EL (cell line): ENCODE measurements around the gene UBAC2.

Source experiments
- DNase-seq: peaks from one replicate; pipeline ENCODE4 v3.0.0-alpha.2; 2016

The UBAC2 gene

DNA sequence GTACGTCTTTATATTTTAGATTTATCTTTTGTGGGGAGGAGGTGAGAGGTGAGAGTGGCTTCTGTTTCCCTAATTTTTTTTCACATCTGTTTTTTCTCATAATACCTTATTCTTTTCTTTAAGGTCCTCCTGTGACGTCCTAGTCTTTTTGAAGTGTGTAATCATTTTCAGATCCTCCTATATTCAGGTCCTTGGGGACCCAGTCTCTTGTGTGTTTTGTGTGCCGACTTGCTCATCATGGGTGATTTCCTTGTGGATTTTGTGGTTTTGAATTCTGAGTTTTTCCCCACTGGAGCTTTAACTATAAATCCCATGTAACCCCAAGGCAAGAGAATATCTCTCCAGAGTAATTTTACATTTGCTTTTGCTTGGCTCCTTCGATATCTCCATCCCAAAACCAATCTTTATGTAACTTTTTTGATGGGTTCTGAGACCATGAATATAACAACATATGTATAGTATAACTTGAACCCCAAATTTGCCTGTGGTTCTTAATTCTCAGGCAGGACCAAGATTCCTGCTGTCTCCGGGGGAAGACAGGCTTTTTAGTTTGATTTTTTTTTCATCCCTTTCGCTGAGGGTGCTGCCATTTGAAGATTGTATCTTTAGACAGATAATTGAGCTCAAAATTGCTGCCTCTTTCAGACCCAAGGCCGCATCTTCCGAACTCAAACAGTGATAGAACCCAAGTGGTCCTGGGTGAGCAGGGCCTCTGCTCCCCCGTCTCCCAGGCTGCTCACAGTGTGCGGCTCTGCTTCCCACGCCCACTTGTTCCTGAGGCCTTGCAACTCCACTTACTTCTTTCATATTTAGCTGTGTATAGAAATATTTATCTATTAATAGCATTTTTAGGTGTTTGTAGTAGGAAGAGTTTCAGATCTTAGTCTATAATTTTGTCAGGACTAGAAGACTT lies 165.7 kb downstream of the UBAC2 start:
- DNase-seq = no peak

DNA sequence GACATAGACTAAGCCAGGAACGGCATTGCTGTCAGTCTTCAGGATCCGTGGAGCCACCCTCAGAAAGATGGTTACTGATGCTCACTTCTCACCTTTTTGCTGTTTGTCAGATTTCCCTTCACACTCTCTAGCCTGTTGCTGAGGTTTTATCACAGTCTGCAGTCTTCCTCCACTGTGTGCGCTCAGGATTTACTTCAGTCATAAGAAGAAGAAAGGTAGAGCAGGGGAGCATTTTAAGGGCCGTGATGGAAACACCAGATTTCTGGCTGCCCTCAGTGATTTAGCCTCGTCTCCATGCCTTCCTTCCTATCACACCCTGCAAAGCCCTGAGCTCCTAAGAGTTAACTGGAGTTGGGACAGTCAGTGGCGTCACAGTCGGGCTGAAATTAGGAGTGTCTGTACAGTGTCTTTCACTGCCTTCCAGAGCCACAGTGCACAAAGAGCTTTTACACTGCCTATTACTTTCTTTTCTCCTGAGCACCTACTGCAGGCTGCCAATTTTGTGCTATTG lies 166.5 kb downstream of the UBAC2 start:
- DNase-seq = no peak

DNA sequence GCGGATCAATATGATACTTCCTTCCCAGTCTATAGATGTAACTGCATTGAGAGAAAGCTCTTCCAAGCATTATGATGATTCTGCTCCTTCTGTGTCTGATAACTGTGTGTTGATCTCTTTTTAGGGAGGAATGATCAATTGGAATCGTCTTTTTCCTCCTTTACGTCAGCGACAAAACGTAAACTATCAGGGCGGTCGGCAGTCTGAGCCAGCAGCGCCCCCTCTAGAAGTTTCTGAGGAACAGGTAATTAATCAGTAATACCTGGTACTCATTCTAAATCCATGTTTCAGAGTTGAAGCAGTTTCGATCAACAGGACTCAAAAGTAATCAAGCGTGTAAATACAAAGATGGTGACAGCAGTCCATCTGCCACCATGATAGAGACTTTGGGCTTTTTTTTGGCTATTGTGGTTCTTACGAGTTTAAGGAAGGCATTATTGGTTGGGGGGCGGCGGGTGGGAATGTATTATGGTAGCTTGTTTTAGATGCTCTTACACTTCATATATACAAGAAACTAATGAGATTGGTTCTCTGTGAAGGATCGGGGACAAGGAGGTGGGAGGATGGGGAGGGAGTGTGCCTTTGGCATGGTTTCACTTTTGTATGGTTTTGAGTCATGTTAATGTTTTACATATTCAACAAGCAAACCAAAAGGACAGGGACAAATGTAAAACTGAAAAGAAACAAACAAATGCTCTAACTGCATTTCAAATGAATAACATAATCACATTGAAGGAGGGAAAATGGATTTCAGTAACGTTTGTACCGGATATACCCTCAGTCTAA lies 167.2 kb downstream of the UBAC2 start:
- no peak for DNase-seq

DNA sequence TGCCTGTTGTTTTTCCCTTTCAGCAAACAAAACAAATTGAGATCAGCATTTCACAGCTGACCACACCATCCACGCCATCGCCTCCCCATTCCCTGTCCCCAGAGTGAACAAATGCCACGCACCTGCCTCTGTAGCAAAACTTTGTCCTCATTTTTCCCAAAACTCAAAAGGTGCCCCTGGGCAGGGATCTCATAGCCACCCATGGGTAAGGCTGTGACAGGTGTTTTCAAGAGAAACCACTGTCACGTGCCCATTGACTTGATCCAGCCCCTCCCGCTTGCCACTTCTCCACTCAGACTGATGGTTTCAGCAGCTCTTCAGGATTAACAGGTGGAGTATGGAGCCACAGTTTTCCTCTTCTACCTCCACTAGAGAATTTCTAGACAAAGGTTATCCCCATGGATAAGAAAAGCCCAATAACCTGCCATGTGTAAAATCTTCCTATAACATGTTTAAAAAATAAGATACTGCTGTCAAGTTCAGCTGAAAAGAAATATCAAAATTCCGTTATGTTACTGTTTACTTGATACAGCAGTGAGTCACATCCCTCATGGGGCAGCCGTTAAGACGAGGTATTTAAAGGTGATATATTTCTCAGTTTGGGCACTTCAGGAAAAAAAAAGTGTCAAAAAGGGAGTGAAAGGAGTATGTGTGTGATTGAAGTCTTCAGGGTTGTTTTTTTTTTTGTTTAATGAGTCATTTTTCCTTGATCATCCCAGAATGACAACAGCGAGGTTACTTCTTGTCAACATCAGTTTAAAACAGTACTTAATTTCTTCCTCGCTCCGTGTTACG lies 170.0 kb downstream of the UBAC2 start:
- DNase-seq = no peak

DNA sequence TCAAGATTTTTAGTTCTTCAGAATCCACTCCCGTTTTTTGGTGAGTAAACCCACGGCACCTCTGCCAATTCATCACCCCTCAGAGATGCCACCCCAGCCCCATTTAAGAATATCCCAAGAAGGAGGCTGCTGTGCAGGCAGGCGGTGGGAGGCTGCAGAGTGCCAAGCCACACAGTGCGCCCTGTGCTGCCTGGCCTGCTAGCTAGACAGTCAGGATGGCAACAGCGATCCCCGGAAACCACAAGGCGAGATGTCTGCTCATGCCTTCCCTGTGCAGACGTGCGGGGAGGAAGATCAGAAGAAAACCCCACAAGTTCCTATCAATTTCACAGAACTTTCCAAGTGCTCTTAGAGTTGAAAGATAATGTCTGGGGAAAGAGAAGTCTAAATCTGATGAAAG lies 171.3 kb downstream of the UBAC2 start:
- no peak for DNase-seq

DNA sequence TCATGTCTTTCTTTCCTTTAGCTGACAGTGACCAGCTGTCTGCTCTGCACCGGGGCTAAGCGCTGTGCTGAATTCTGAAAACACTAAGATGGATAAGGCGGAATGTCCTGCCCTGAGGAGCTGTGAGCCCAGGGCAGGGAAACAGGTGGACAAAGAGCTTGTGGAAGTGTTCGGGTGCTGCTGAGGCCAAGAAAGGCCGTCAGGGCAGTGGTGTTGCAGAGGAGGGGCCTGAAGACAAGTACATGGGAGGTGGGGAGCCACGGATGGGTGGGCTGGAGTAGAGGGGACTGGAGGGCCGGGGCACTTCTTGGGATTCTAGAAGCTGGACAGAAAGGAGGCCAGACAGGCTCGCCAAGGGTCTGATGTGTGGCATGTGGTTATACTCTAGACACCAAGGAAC lies 172.8 kb downstream of the UBAC2 start:
- DNase-seq = no peak

DNA sequence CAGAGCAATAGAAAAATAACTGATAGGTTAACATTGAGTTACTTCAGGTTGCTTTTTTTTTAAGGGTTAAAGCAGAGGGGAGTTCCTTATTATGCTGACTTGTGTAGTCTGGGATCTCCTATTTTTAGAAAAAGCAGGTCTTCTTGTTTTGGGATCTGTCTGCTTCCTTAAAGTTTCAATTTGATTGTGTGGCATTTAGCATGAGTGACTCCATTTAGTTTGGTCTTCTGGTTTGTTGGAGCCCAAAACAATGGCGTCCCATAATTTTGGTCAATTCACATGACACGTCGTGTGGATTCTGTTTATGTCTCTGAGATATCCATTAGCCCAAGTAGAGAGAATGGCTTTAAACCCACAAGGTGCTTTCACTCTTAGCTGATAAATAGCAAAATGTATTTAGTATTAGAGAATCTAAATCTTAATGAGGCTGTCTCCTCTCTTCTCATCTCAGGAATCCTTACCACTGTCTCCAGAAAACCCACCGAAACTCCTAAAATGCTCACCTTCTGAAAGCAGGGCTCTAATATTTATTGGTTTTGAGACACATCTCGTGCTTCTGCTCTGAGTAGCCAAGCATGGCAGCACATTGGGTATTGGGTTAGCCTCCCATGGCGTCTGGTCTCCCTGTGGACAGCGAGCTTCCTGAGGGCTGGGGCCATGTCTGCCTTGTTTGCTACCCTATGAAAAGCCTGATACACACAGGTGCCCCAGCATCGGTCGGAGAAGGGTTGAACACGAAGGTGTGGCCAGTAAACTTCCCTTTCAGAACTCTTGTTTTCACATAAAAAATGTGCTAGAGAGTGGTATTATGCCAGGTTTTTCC lies 173.7 kb downstream of the UBAC2 start:
- DNase-seq = no peak

DNA sequence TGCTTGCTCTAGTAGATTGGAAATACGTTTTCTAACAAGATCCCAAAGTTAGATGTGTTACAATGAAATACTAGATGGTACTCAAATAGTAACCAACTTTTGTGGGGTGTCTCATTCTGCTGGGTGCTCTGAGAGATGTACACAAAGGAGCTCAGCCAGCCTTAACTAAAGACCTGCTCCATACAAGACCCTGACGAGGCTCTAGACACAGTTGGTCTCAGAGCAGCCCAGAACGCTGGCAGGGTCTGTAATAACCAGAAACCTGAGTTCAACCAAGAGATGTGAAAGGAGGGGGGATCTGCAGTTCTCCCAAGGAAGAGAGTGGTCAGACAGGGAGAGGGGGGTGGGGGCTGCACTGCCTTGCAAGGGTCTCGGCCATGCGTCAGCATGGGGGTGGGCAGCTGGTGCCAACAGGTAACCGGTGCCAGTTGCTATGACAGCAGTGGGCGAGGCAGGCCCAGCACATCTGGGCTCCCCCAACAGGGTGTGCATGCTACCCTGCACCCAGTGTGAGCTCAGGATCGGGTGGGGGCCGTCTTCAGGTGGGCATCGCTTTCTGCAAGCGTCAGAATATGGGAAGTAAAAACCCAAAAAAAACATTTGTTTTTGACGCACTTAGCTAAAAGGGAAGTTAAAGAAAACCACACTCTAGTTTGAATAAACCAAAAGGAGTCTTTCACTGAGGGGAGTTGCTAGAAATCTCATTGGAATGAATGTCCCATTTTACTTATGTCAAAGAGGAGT lies 174.5 kb downstream of the UBAC2 start:
- no peak for DNase-seq

DNA sequence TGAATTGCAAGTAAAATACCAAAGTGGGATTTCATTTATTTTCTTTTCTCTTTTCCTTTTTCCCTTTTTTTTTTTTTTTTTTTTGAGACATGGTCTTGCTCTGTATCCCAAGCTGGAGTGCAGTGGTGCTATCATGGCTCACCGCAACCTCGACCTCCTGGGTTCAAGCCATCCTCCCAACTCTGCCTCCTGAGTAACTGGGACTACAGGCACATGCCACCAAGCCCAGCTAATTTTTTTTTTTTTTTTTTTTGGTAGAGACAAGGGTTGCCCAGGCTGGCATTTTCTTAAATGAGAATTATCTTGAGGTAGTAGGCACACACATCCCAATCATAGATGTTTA lies 175.1 kb downstream of the UBAC2 start:
- DNase-seq = no peak

DNA sequence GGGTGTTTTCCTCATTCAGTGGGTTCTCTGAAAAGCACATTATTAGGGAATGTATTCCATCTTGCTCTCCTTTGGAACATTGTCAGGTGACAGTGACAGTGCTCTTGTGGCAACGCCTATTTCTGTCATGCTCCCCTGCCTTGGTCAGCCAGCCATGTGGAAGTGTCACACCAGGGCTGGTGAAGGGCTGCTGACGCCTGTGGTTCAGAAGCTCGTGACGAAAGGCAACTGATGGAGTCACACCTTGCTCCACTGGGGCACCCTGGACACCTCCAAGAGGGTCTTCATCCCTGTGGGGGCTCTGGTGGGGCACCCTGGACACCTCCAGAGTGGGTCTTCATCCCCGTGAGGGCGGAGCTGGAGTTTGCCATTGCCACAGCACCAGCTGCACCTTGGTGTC lies 175.5 kb downstream of the UBAC2 start:
- no peak for DNase-seq

DNA sequence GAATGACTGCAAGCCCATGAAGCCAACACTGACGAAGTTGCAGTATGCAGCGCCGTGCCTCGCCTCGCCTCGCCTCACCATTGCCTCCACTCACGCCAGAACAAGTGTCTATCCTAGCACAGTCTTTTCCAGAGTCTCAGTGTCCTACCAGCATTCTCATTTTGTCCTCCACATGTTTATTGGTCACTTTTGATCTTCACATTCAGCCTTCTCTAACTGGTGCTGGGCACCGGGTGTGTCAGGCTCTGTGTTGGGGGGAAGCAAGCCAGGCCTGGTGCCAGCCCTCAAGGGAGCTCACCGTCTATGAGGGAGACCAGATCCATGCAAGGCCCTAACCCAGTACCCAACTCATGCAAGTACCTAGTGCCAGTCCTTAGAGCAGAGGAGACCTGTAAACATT lies 176.3 kb downstream of the UBAC2 start:
- no peak for DNase-seq

DNA sequence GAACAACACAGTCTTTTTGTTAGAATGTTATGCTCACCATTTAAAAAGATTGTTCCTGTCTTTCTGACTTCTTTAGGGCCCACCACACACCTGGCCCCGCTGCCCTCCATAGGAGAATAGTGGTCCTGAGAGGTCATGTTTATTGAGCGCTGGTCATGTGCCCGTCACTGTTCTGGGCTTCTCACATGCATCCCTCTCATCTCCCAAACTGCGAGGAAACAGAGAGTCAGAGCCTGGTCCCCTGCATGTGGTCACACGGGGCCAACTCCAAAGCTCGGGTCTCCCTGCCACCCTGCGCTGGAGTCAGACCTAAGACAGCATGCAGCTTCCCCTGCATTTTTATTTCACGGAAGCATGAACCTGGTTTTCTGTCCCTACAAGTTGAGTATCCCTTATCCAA lies 177.0 kb downstream of the UBAC2 start:
- DNase-seq = no peak

DNA sequence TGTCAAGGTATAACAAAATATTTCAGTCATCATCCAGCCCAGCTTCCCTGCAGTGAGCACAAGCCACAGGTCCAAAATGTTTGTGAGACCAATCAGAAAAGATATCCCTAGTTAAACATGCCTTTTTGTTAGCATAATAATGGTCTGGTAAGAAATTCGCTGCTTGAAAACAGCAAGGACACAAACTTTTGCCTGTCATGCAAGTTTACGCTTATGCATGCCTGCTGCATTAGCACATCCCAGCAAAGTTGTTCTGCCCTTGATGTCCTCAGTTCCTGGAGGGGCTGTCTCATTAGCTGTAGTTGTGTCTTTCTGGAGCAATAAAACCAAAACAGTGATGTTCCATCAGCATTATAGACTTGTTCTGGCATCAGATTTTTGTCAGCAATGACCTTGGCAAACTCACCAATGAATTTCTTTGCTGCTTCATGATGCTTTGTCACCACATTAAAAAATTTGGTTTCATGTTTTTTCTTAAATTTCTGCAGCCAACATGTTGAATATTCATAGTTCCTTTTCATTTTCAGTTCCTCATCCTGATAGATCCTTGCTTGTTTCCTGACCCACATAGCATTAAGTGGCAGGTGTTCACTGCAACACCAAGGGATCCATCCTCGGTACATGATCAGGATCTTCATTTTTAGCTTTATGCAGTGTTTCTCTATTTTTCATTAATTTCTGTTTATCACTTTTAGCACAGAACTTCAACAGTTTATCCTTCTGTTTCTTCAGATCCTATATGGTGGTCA lies 178.5 kb downstream of the UBAC2 start:
- DNase-seq = no peak

DNA sequence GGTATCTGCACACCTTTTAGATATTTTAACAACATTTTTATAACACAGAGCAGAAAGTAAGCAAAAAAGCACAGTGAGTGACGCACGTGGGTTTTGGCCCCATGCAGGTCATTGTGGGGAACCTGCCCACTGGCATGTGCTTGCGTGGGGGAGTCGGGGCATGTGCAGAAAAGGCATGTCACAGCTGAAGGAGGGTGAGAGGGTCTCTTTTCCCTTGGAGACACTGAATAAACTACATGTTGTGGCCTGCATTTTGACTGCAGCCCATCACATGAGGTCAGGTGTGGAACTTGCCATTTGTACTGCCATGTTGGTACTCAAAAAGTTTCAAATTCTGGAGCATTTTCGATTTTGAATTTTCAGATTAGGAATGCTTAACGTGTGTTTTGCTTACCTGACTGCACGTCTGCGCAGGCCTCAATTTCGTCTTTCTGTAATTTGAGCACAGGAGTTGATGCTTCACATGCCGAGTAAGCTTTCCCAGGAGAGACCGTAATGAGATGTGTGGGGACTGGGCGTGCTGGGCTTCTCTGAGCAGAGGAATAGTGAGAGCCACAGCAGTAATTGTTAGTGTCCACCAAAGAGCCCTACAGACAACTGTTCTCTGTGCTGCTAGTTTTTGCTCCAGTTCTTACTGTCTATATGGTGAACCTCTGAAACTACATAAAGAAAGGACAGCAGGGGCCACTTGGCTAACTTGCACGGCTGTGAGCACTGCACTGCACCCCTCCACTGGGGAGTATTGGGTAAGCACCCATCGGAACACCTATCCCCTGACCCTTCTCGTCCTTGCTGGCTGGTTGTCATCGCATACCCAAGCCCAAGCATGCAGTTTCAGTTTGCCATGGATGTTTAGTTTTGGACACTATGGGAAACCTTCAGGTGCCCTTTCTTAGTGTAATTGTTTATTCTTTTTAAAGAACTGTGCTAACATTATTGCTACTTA lies 179.5 kb downstream of the UBAC2 start:
- no peak for DNase-seq

DNA sequence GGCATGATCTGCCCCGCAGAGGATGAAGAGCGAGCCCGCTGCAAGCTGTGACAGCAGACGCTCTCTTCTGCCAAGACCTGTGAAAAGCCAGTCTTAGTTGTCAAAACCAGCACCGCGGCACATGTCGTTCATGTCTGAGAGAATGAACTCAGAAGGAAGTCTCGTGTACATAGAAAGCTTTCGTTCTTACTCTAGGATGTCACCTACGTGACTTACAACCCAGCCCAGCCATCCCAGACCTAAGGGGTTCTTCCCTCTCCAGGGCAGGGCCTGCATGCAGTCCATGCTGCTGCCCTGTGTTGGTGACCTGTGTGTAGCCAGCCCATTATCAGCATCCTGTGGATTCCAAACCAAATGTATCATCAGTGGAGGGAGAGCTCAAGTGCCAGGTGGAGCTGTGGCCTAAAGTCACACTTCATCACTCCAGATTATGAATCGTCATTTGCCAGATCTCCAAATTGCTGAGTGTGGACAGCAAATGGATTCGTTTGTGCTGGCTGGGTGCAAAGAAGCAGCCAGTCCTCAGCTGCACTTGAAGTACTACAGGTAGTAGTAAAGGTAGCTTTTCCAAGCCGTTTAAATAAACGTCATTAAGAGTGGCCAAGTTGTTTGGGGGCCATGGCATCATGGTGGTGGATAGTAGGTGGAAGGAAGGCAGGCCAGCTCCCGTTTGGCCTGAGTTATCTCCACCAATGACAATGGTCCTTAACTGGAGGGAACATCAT lies 180.4 kb downstream of the UBAC2 start:
- no peak for DNase-seq

DNA sequence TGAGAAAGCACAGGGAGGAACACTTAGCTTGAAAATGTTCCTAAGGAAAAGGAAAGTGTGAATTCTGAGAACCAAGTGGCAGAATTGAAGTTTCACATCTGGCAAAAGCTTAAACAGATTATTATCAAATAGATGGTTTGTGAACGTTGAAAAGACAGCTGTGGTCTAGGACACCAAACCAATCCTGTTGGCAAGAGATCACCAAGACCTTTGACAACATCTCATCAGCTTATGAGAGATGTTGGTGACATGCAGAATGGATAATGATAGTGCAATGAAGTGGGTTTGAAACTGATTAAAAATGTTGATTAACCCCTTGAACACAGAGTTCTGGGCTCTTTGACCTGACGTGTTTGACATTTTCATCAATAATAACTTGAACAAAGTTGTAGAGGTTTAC lies 181.1 kb downstream of the UBAC2 start:
- DNase-seq = no peak

DNA sequence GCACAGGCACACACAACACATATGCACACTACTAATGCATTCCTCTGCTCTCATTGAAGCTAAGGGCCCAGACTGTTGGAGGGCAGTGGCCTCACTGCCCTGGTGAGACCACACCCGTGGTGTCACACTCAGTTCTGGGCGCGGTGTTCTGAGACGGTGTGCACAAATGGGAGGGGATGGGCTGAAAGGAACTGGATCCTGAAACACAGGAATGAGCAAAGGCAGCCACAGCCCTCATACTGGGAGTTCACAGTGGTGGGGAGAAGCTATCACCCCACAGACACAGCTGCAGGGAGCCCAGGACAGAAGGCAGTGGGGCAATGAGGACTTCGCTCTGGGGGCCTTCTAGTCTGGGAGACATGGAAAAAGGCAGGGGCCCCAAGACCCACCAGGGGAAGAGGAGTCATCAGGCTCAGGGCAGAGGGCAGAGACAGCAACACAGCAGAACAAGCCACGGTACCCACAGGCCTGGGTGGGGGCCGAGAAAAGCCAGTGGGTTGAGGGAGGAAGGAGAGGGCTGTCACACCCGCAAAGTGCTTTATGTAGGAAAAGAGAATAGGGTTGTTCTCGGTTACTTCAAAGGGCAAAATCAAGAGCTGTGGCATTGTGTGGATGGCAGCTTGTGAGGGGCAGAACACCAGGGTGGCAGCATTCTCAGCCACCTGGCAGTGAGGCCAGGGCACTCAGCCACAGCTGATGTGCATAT lies 181.9 kb downstream of the UBAC2 start:
- no peak for DNase-seq

DNA sequence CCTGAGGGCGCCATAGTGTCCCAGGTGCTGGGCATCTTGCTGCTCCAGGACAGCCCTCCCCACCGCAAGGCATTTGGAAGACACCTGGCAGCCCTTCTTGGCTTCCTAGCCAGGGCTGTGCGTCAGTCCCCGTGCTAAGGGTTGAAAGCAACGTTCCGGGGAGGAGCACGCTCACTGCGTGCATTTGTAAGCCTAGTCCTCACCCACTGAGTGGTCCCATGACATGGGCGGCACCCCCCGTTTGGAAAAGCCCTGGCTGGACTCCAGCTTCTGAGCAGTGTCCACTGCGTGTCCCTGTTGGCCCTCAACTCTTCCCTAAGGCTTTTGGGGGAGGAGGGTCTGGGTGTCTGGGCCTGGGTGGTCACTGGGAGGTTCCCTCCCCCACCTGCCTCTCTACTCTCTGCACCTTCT lies 182.9 kb downstream of the UBAC2 start:
- no peak for DNase-seq
